PC-9 (cell line): ENCODE results near the gene MCM6. TPM values are rescaled to one million over a fixed set of nuclear protein-coding genes. Genes with fewer than 3 reads are reported as not detected.

Source experiments
- BruUV-seq: library from RNA; stranded (reverse); fragments of 400-500 nt; replicated peaks from 2 replicates; lab custom pipeline; 2021; lab: Mats Ljungman, UMichigan
- CTCF ChIA-PET: fragments of 300-600 bp; sonication (Branson Sonifier 250); formaldehyde crosslinking; loops from one replicate; lab custom pipeline; 2022; ENCODE audit warnings: antibody characterized with exemption; lab: Charles Lee
- POLR2A ChIA-PET: fragments of 300-600 bp; sonication (Branson Sonifier 250); formaldehyde crosslinking; loops from one replicate; lab custom pipeline; 2022; ENCODE audit warnings: antibody characterized with exemption; ENCODE audit not compliant: unreplicated experiment; lab: Charles Lee
- DNase-seq, 2 experiments: peaks; one replicate each; pipeline versions ENCODE4 v3.0.0 to v3.0.0-alpha.2; 2015 to 2022; ENCODE audit warnings: mixed read lengths in 1 of 2
- H2AFZ ChIP-seq: fragments of 200-600 bp; sonication (generic); 2 replicates; pipeline ENCODE4 v1.8.1; 2017; ENCODE audit warnings: antibody characterized with exemption
- H3F3A ChIP-seq: fragments of 200-600 bp; sonication (generic); 2 replicates; pipeline ENCODE4 v1.8.1; 2017; ENCODE audit warnings: antibody characterized with exemption, mild to moderate bottlenecking, low read depth; ENCODE audit not compliant: insufficient read depth
- H3K27ac ChIP-seq: fragments of 200-600 bp; sonication (generic); 2 replicates; pipeline ENCODE4 v1.6.1; 2016; ENCODE audit warnings: mixed run types
- H3K27me3 ChIP-seq: fragments of 200-600 bp; sonication (generic); 2 replicates; pipeline ENCODE4 v1.6.1; 2016; ENCODE audit warnings: low read depth, mixed run types; ENCODE audit not compliant: insufficient read depth
- H3K36me3 ChIP-seq: fragments of 200-600 bp; sonication (generic); 2 replicates; pipeline ENCODE4 v1.6.1; 2016; ENCODE audit warnings: low read depth, mixed run types
- H3K4me1 ChIP-seq: fragments of 200-600 bp; sonication (generic); replicated peaks from 2 replicates; pipeline ENCODE4 v1.6.1; 2016; ENCODE audit warnings: mixed run types; ENCODE audit not compliant: insufficient read depth
- H3K4me2 ChIP-seq: fragments of 200-600 bp; sonication (generic); 2 replicates; pipeline ENCODE4 v1.6.1; 2017; ENCODE audit warnings: mixed run types
- H3K4me3 ChIP-seq: fragments of 200-600 bp; sonication (generic); 2 replicates; pipeline ENCODE4 v1.6.1; 2016; ENCODE audit warnings: mixed run types
- H3K79me2 ChIP-seq: fragments of 200-600 bp; sonication (generic); 2 replicates; pipeline ENCODE4 v1.6.1; 2017; ENCODE audit warnings: low read depth, mixed run types
- H3K9me2 ChIP-seq: fragments of 200-600 bp; sonication (generic); 2 replicates; pipeline ENCODE4 v1.8.1; 2017; ENCODE audit warnings: mild to moderate bottlenecking; ENCODE audit not compliant: insufficient read depth
- H3K9me3 ChIP-seq: fragments of 200-600 bp; sonication (generic); 2 replicates; pipeline ENCODE4 v1.8.1; 2016; ENCODE audit warnings: low read depth; ENCODE audit not compliant: insufficient read depth
- H4K20me1 ChIP-seq: fragments of 200-600 bp; sonication (generic); 2 replicates; pipeline ENCODE4 v1.8.1; 2017; ENCODE audit not compliant: insufficient read depth
- CTCF ChIP-seq: fragments of 200-600 bp; sonication (generic); conservative IDR thresholded peaks from 2 replicates; pipeline ENCODE4 v1.6.1; 2017; ENCODE audit warnings: mixed run types, antibody characterized with exemption, mild to moderate bottlenecking, moderate library complexity
- EZH2 ChIP-seq: fragments of 200-600 bp; sonication (generic); IDR thresholded peaks from 2 replicates; pipeline ENCODE4 v1.8.0; 2017; ENCODE audit warnings: antibody characterized with exemption, low read depth
- intact Hi-C: fragments of 100-400 bp; cut with micrococcal nuclease; formaldehyde crosslinking; loops from one replicate; pipeline ENCODE4 v1.10.0; 2022; ENCODE audit not compliant: unreplicated experiment
- total RNA-seq: library from RNA; stranded (reverse); gene quantifications from 2 replicates; pipeline ENCODE4 v1.2.3, GENCODE V29; 2021

The MCM6 gene
- total RNA-seq, 1 experiment from 2014 or later: 33.1 TPM

GRCh38 chr2:135817951-135818350, 58.3 kb downstream of the MCM6 start:
- intact Hi-C loops: no loop called here

GRCh38 chr2:135817466-135817865, 58.8 kb downstream of the MCM6 start:
- Histone ChIP-seq H3K36me3 (no peaks in the 10 kb centered on the region), H3K27me3 (peaks cover 55% of the 10 kb centered on the region), H3K4me2 (no peak overlapping the region), H3K4me1 (no peaks in the 10 kb centered on the region), H3K4me3 (no peak overlapping the region), H3F3A (no peaks in the 10 kb centered on the region), H3K9me3 (no peaks in the 10 kb centered on the region), H3K27ac (no peak overlapping the region), H3K79me2 (no peaks in the 10 kb centered on the region), H3K9me2 (no peaks in the 10 kb centered on the region), H4K20me1 (no peaks in the 10 kb centered on the region), H2AFZ (no peak overlapping the region)
- ChIA-PET CTCF (no interaction called here), POLR2A (no interaction called here)
- no peak for DNase-seq
- no TSS peak for BruUV-seq
- TF ChIP-seq CTCF: no peak
- TF ChIP-seq EZH2: no peak
- intact Hi-C loops: no loop called here

More at GRCh38 chr2:135817951-135818350, 58.3 kb downstream of the MCM6 start:
- Histone ChIP-seq H3K4me2 (no peak overlapping the region), H3K27ac (no peak overlapping the region), H3K4me1 (no peaks in the 10 kb centered on the region), H4K20me1 (no peaks in the 10 kb centered on the region), H3K9me2 (no peaks in the 10 kb centered on the region), H2AFZ (no peak overlapping the region), H3K79me2 (no peaks in the 10 kb centered on the region), H3K36me3 (no peaks in the 10 kb centered on the region), H3K9me3 (no peaks in the 10 kb centered on the region; the same call in 1 of the 2 replicates), H3K27me3 (peaks cover 53% of the 10 kb centered on the region), H3K4me3 (no peak overlapping the region), H3F3A (no peaks in the 10 kb centered on the region)
- CTCF ChIA-PET: no interaction called here
- TF ChIP-seq CTCF (no peak), EZH2 (no peak)
- DNase-seq: no peak
- BruUV-seq: no TSS peak
- POLR2A ChIA-PET: no interaction called here

- Histone ChIP-seq H3K36me3 (no peaks in the 10 kb centered on the region), H3K79me2 (no peaks in the 10 kb centered on the region), H3K4me2 (no peak overlapping the region), H3K27me3 (peaks cover 49% of the 10 kb centered on the region), H2AFZ (no peak overlapping the region), H3F3A (no peaks in the 10 kb centered on the region), H4K20me1 (no peaks in the 10 kb centered on the region), H3K4me1 (no peaks in the 10 kb centered on the region), H3K9me2 (no peaks in the 10 kb centered on the region), H3K27ac (no peak overlapping the region), H3K4me3 (no peak overlapping the region), H3K9me3 (no peaks in the 10 kb centered on the region)
- DNase-seq: no peak
- CTCF ChIA-PET: no interaction called here
- no TSS peak for BruUV-seq
- POLR2A ChIA-PET: no interaction called here
- intact Hi-C loops: no loop called here
- TF ChIP-seq CTCF (no peak), EZH2 (no peak)
Observed at GRCh38 chr2:135815269-135815668, 61.0 kb downstream of the MCM6 start.
